ENCODE results near the gene KCND2. TPM values are rescaled to one million over a fixed set of nuclear protein-coding genes. Genes with fewer than 3 reads are reported as not detected.

KCND2 gene
- polyA plus RNA-seq, 3 donors = not detected

GRCh38 chr7:120743128-120743527 is 470.2 kb downstream of the KCND2 start:
- H3K9me3 ChIP-seq (replicated peaks in 1 of 2; ENCODE audit: control insufficient read depth in 1 of 2, insufficient read depth in 1 of 2, low read length in 2 of 2) = no peaks in the 10 kb centered on the region
- peaks cover 0 to 8% (median 6%) of the 10 kb centered on the region in 3 donors for H3K27me3 Mint-ChIP-seq (ENCODE audit: low read depth in 3 of 3)
- H3K4me2 ChIP-seq (replicated peaks; ENCODE audit: extremely low read depth, low read length, poor library complexity, severe bottlenecking) = no peak overlapping the region
- no peak overlapping the region for H3K27ac ChIP-seq (ENCODE audit: low read depth in 1 of 2, low read length in 2 of 2)
- no peak for DNase-seq
- no peak overlapping the region for H3K9ac ChIP-seq (ENCODE audit: insufficient read depth, low read length, poor library complexity, severe bottlenecking)
- no peaks in the 10 kb centered on the region for H3K36me3 ChIP-seq (replicated peaks in 1 of 2; ENCODE audit: control insufficient read depth in 1 of 2, insufficient read depth in 2 of 2, low read length in 2 of 2)
- H3K36me3 Mint-ChIP-seq = no peaks in the 10 kb centered on the region
- no peak overlapping the region for H3K4me3 Mint-ChIP-seq
- intact Hi-C loops (cut with micrococcal nuclease) = no loop called here
- no peaks in the 10 kb centered on the region for H3K4me1 Mint-ChIP-seq
- peak overlapping the region in 1 of 7 donors; percentile 7 for H3K27ac Mint-ChIP-seq
- H3K4me3 ChIP-seq (replicated peaks in 1 of 3; ENCODE audit: low read depth in 2 of 3, low read length in 3 of 3) = no peak overlapping the region
- H4K20me1 ChIP-seq (ENCODE audit: insufficient read depth, low read length) = no peaks in the 10 kb centered on the region
- 85% methylated on average over 2 of the region's 3 CpGs for WGBS (ENCODE audit: insufficient coverage)
- no peak for TF ChIP-seq CTCF (IDR thresholded peaks at IDR 0.05)
- H3K27me3 ChIP-seq (ENCODE audit: control insufficient read depth in 2 of 2, insufficient read depth in 2 of 2, low read length in 2 of 2) = no peaks in the 10 kb centered on the region
- H3K79me2 ChIP-seq (ENCODE audit: insufficient read depth, low read length) = no peaks in the 10 kb centered on the region
- no peak overlapping the region for H2AFZ ChIP-seq (ENCODE audit: insufficient read depth, low read depth, low read length, poor library complexity, severe bottlenecking)
- no peaks in the 10 kb centered on the region for H3K9me3 Mint-ChIP-seq
- H3K4me1 ChIP-seq (ENCODE audit: control insufficient read depth in 1 of 2, insufficient read depth in 2 of 2, low read length in 2 of 2) = no peaks in the 10 kb centered on the region

DNA sequence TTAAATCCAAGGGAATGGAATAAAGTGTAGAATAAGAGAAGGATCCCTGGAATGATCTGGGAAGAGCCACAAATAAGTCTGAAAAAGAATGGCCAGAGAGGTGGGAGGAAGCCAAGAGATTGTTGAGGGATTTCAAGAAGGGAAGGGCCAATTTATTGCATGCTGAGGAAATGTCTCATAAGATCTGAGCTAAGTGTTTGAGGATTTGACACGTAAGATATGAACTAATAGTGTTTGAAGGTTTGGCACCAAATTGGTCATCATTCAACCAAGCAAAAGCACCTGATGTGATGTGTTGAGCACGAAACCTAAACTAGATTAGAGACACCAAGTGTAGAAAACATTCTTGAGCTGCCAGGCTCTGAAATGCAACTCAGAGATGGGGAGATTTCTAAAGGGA is 487.1 kb downstream of the KCND2 start:
- H3K9ac ChIP-seq (ENCODE audit: insufficient read depth, low read length, poor library complexity, severe bottlenecking) = no peak overlapping the region
- no peaks in the 10 kb centered on the region for H4K20me1 ChIP-seq (ENCODE audit: insufficient read depth, low read length)
- Mint-ChIP-seq H3K27me3 (ENCODE audit: low read depth in 3 of 3) (peaks cover 0 to 1% (median 0%) of the 10 kb centered on the region in 3 donors), H3K36me3 (no peaks in the 10 kb centered on the region), H3K27ac (no peak overlapping the region), H3K4me3 (no peak overlapping the region), H3K9me3 (peaks cover 0 to 5% (median 0%) of the 10 kb centered on the region in 7 donors), H3K4me1 (no peaks in the 10 kb centered on the region)
- no peak for TF ChIP-seq CTCF (IDR thresholded peaks at IDR 0.05)
- H3K4me1 ChIP-seq (ENCODE audit: control insufficient read depth in 1 of 2, insufficient read depth in 2 of 2, low read length in 2 of 2) = no peaks in the 10 kb centered on the region
- no peak overlapping the region for H3K4me3 ChIP-seq (replicated peaks in 1 of 3; ENCODE audit: low read depth in 2 of 3, low read length in 3 of 3)
- no peaks in the 10 kb centered on the region for H3K79me2 ChIP-seq (ENCODE audit: insufficient read depth, low read length)
- H3K9me3 ChIP-seq (replicated peaks in 1 of 2; ENCODE audit: control insufficient read depth in 1 of 2, insufficient read depth in 1 of 2, low read length in 2 of 2) = no peaks in the 10 kb centered on the region
- intact Hi-C loops (cut with micrococcal nuclease) = no loop called here
- 100% methylated on average over 2 of the region's 2 CpGs for WGBS (ENCODE audit: insufficient coverage)
- no peak overlapping the region for H3K4me2 ChIP-seq (replicated peaks; ENCODE audit: extremely low read depth, low read length, poor library complexity, severe bottlenecking)
- H3K27ac ChIP-seq (ENCODE audit: low read depth in 1 of 2, low read length in 2 of 2) = no peak overlapping the region
- H3K36me3 ChIP-seq (replicated peaks in 1 of 2; ENCODE audit: control insufficient read depth in 1 of 2, insufficient read depth in 2 of 2, low read length in 2 of 2) = no peaks in the 10 kb centered on the region
- H2AFZ ChIP-seq (ENCODE audit: insufficient read depth, low read depth, low read length, poor library complexity, severe bottlenecking) = no peak overlapping the region
- no peak for DNase-seq
- H3K27me3 ChIP-seq (ENCODE audit: control insufficient read depth in 2 of 2, insufficient read depth in 2 of 2, low read length in 2 of 2) = no peaks in the 10 kb centered on the region

Measured in CD14-positive monocyte (primary cell).